G401 (cell line): ENCODE data around the gene OSBPL7. TPM values are rescaled to one million over a fixed set of nuclear protein-coding genes. Genes with fewer than 3 reads are reported as not detected.
"Not testable (repeated sequence)": the region's sequence is repeated elsewhere in the genome, so short reads cannot be mapped to it uniquely, and the experiment has no call there.

Source experiments
- DNase-seq: peaks from one replicate; pipeline ENCODE4 v3.0.0-alpha.2; 2015; ENCODE audit warnings: low spot score
- in situ Hi-C: cut with HindIII; loops from 2 replicates; pipeline ENCODE4 v1.10.0; 2016; ENCODE audit warnings: low sequenced_read_pairs, mixed read lengths
- total RNA-seq: library from RNA; depleted of rRNA; stranded (reverse); fragments of >200 nt; shearing (Covaris generic); gene quantifications from 2 replicates; pipeline ENCODE4 v1.2.3, GENCODE V29; 2014; rRNA removed

OSBPL7 gene
- total RNA-seq, 1 experiment from 2014 or later = 4.2 TPM

- peak; percentile 12 for DNase-seq
- in situ Hi-C loops = no loop called here
Measured at GRCh38 chr17:47789611-47790561, 31.7 kb downstream of the OSBPL7 start.

DNA sequence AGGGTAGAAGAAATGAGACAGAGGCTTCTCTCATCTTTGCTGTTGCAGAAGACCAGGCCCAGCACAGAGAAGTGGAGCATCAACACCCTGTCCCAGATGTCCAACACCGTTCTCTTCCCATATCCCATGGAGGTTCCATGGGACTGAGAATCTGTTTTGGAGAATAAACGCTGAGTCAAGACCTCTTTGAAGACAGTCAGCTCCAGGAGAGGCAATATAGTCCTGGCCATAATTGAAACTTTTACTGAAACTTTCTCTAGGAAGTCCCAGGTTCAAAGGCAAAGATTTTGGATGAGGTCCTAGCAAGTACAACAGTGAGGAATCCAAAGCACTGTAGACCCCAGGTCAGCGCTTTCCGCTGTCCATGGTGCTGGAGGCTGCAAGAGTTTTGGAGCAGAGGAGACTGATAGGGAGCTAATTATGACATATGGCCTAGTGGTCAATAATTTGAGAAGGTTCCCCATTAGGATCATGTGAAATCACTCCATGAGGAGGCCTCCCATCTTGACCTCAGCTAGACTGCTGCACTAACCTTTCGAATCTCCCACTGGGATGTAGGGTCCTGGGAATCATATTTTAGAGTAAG, 36.0 kb downstream of the OSBPL7 start:
- DNase-seq = no peak
- in situ Hi-C loops = no loop called here

- in situ Hi-C loops = no loop called here
- no peak for DNase-seq
Measured at GRCh38 chr17:47781397-47781796, 40.2 kb downstream of the OSBPL7 start.

- in situ Hi-C loops = no loop called here
- no peak for DNase-seq
Measured at GRCh38 chr17:47778184-47778635, 43.4 kb downstream of the OSBPL7 start.

DNA sequence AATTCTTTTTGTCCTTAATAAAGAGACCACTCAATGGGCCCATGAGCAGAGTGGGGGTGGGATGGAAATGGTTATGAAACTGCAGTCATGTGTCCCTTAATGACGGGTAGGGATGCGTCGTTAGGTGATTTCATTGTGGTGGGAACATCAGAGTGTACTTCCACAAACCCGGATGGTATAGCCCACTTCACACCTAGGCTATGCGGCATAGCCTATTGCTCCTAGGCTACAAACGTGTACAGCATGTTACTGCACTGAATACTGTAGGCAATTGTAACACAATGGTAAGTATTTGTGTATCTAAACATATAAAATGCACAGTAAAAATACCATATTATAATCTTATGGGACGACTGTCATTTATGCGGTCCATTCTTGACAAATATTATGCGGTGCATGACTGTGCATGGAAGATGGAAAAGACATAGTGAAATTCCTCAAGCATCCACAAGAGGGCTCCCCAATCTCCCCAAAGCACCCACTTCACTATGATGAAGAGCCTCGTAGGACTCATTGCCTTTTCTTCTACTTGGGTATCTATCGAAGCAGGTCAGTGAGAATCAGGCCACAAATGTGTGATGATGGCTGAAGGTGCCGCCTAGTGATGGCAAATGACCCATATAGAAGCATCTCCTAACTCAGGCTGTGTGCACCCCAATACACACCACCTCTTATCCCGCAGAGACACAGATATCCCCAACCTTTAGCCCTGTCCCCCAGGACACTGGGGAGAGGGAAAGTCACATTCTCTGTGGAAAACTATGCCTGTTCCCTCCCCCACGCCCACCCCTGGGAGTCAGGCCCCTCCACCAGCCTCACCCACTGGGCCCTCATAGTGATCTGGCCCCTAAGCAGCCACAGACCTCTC, 45.0 kb downstream of the OSBPL7 start:
- peak; percentile 50 for DNase-seq
- in situ Hi-C loops = no loop called here

GRCh38 chr17:47774987-47775580, 46.5 kb downstream of the OSBPL7 start:
- in situ Hi-C loops = no loop called here
- no peak for DNase-seq

DNA sequence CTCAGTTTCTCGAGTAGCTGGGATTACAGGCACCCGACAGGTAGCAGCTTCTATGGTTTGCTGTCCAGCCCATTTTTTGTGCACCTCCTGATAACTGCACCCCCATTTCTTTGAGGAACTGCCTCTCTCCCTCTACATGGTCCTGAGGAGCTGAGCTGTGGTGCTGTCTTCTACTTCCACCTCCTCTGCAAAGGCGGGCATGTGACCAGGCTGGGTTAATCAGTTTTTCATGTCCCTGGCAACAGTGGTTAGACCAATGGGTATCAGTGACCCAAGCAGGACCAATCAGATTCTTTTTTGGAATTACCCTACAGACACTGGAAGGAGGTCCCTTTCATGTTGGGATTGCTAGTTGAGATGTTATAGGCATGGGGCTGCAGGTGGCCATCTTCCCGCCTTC, 47.3 kb downstream of the OSBPL7 start:
- no peak for DNase-seq
- in situ Hi-C loops = no loop called here

- DNase-seq, in situ Hi-C loops: not testable (repeated sequence)
Measured at GRCh38 chr17:47773649-47774048, 47.9 kb downstream of the OSBPL7 start.

- DNase-seq = no peak
- in situ Hi-C loops = no loop called here
Measured at GRCh38 chr17:47763913-47764582, 57.5 kb downstream of the OSBPL7 start.

DNA sequence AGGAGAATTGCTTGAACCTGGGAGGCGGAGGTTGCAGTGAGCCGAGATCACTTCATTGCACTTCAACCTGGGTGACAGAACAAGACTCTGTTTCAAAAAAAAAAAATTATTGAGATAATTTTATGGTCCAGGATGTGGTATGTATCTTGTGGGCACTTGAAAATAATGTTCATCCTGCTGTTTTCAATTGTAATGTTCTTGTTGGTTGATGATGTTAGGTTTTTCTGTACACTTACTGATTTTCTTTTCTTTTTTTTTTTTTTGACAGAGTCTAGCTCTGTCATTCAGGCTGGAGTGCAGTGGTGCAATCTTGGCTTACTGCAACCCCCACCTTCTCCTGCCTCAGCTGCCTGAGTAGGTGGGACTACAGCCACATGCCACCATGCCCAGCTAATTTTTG, 58.9 kb downstream of the OSBPL7 start:
- no peak for DNase-seq
- in situ Hi-C loops = no loop called here

DNA sequence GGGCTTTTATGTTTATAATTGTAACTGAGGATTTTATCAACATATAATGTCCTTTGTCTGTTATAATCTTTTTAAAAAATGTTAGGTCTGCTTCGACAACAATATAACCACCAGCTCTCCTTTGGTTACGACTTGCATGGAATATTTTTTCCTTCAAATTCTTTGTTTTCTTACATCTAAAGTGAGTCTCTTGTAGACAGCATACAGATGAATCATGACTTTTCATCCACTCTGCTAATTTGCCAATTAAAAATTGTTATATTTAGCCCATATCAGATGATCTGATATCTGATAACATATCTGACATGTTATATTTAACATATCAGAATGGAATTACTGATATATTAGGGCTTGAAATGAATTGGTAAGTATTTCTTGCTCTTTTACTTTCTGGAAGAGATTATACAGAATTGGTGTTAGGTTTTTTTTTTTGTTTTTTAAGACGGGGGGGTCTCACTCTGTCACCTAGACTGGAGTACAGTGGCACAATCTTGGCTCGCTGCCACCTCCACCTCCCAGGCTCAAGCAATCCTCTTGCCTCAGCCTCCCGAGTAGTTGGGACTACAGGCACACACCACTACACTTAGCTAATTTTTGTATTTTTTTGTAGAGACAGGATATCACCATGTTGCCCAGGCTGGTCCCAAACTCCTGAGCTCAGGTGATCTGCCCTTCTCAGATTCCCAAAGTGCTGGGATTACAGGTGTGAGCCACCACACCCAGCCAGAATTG, 61.0 kb downstream of the OSBPL7 start:
- in situ Hi-C loops = no loop called here
- no peak for DNase-seq

GRCh38 chr17:47757386-47757785, 64.2 kb downstream of the OSBPL7 start:
- DNase-seq = no peak
- in situ Hi-C loops = no loop called here

Other genes starting within 250 kb of the OSBPL7 start
- gene KPNB1, start 171.9 kb downstream of the OSBPL7 start, total RNA-seq = 200 and 386 TPM in 2 replicates
- gene TBKBP1, start 127.6 kb downstream of the OSBPL7 start, total RNA-seq = 18.9 and 32.5 TPM in 2 replicates
- not detected in 2 replicates for gene TBX21, start 88.6 kb downstream of the OSBPL7 start, total RNA-seq
- gene MRPL10, start 9.7 kb upstream of the OSBPL7 start, total RNA-seq = 75.4 and 95.6 TPM in 2 replicates
- 0.12 TPM in 1 of 2 replicates, not detected in the other for gene LRRC46, start 9.9 kb upstream of the OSBPL7 start, total RNA-seq
- 68.4 and 72.7 TPM in 2 replicates for gene SCRN2, start 19.5 kb upstream of the OSBPL7 start, total RNA-seq
- 6.7 and 8.5 TPM in 2 replicates for gene SP6, start 29.4 kb upstream of the OSBPL7 start, total RNA-seq
- gene SP2, start 74.4 kb upstream of the OSBPL7 start, total RNA-seq = 0.68 and 0.71 TPM in 2 replicates
- gene PNPO, start 119.8 kb upstream of the OSBPL7 start, total RNA-seq = 50.2 and 90.7 TPM in 2 replicates
- gene PRR15L, start 136.1 kb upstream of the OSBPL7 start, total RNA-seq = not detected in 2 replicates
- 101 and 129 TPM in 2 replicates for gene CDK5RAP3, start 149.3 kb upstream of the OSBPL7 start, total RNA-seq
- not detected in 2 replicates for gene COPZ2, start 216.0 kb upstream of the OSBPL7 start, total RNA-seq
- 19.5 and 21.3 TPM in 2 replicates for gene NFE2L1, start 226.6 kb upstream of the OSBPL7 start, total RNA-seq